ENCODE data around the gene CCL18.
"Not testable (repeated sequence)": the region's sequence is repeated elsewhere in the genome, so short reads cannot be mapped to it uniquely, and the experiment has no call there.

Gene CCL18

DNA sequence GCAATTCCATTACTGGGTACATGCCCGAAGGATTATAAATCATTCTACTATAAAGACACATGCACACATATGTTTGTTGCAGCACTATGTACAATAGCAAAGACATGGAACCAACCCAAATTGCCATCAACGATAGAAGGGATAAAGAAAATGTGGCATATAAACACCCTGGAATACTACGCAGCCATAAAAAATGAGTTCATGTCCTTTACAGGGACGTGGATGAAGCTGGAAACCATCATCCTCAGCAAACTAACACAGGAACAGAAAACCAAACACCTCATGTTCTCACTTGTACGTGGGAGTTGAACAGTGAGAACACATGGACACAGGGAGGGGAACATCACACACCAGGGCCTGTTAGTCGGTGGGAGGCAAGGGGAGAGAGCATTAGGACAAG lies 57.0 kb downstream of the CCL18 start:
- not testable (repeated sequence) for H3K27me3 ChIP-seq (ENCODE audit: control insufficient read depth, insufficient read depth, low read length); H3K27ac ChIP-seq (ENCODE audit: low read length); H3K4me3 ChIP-seq (ENCODE audit: low read length); H3K36me3 ChIP-seq (ENCODE audit: control insufficient read depth, low read depth, low read length); H3K9ac ChIP-seq (ENCODE audit: low read length)
- Histone ChIP-seq H3K9me3 (ENCODE audit: control insufficient read depth, low read depth, low read length) (peaks cover 11% of the 10 kb centered on the region), H3K4me1 (ENCODE audit: control insufficient read depth, low read depth, low read length) (peaks cover 10% of the 10 kb centered on the region)
